ENCODE results near the gene HDAC4.

Gene HDAC4

DNA sequence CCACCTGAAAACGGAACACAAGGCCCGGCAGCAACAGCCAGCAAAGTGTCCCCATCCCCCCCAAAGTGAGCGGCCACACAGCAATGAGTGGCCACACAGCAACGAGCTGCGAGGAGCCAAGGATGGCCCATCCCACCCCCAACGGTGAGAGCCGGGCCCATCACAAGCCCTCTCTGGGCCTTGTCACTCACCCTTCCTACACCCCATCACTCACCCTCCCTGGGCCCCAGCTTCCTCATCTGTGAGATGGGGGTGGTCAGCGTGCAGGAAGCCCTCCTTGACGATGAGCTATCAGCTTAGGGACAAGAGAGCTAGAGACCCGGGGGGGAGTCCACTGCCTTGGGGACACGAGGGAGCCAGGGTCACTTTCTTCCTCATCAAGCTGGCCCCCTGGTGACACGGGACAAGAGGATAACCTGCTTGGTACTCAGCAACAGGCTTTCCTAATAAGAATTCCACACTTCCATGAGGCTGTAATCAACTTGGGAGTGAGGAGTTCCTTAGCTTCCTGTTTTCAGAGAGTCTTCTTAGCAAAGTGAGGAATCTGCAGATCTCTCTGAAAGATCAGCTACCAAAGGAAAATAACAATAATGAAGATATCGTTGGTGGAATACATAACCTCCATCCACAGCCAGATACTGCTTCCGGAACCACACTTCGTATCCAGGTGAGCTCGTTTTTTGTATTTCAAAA lies 92.8 kb downstream of the HDAC4 start:
- DNase-seq (ENCODE audit: low spot score), result peak; percentile 27

DNA sequence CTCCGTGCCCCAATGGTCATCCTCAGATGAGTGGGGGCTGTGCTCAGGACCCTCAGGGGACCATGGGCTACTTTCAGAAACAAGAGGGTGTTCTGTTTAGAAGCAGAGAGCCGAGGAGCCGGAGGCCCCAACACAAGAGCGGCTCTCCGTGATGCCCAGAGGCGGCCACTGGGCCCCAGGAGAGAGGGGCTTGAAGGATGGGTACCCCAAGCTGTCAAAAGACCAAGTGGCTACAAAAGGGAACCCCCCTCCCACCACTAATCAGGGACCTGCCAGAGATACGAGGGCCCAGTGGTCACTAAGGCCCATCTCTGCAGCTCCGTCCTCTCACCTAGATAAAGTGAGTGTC lies 93.6 kb downstream of the HDAC4 start:
- no peak for DNase-seq (ENCODE audit: low spot score)

DNA sequence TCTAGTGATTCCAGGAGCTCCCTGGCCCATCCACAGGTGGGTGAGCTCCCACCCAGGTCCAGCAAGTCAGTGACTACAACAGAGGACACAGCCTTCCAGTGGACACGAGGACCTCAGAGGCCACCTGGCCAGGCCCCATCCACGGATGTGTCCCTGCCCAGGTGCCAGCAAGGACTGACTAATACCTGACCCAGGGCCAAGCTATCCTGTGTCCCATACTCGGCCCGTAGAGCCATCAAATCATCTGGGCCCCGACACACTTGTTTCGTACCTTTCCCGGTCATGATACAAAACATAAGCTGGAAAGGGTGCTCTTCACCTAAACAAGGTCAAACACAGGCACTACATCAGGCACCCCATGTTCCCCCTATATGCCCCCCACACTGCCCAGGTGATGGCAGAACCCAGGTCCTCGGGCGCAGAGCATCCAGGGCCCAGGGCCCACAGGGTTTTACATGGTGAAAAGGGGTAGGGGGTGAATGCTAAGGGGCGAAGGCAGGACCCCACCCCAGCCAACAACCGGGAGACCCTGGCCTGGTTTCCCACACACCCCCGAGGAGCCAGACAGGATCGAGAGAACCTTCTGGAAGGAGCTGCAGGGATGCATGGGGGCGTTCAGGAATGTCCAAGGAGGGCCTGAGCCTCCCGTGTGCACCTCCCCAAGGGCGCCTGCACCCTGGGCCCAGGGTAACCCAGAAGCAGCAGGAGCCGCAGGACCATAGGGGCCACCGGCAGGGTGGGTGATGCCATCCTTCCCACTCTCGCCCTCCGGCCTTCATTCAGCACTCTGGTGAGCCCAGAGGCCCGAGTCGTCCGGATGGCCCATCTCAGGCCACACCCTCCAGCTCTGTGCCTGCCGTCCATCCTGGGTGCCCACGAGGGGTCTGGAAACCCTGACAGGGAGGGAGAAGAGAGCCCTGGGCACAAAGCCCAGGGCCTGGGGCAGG lies 94.3 kb downstream of the HDAC4 start:
- no peak for DNase-seq (ENCODE audit: low spot score)

DNA sequence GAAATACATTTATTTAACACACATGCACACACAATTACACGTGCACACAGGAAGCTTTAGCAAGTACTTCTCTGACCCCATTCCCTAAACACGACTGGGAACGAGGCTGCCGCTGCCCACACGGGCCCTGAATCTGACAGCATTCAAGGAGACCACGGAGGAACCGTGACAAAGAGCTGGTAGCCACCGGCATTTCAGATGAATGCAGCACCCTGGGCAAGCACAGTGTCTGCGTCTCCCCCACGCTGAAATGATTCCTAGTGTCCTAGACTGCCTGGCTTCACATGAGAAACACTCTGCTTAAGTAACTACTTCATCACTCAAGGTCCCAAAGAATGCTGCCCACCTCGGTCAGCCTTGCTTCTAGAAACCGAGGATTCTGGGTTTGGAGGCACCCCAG lies 95.0 kb downstream of the HDAC4 start:
- no peak for DNase-seq (ENCODE audit: low spot score)

DNA sequence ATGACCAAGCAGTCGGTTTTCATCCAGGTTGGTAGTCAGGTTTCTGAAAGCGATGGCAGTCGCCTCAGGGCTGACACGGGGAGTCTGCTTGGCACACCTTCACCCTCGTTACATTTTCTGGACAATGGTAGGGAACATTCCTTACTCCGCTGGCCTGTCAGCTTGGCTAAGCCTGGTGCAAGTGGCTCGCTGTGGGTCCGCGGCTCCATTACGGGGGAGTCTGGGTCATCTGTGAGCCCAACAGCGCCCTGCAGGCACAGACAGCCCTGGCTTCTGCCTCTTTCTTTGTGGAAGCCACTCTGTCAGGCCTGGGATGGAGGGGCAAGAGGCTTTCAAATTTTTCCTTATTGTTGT lies 95.6 kb downstream of the HDAC4 start:
- no peak for DNase-seq (ENCODE audit: low spot score)

DNA sequence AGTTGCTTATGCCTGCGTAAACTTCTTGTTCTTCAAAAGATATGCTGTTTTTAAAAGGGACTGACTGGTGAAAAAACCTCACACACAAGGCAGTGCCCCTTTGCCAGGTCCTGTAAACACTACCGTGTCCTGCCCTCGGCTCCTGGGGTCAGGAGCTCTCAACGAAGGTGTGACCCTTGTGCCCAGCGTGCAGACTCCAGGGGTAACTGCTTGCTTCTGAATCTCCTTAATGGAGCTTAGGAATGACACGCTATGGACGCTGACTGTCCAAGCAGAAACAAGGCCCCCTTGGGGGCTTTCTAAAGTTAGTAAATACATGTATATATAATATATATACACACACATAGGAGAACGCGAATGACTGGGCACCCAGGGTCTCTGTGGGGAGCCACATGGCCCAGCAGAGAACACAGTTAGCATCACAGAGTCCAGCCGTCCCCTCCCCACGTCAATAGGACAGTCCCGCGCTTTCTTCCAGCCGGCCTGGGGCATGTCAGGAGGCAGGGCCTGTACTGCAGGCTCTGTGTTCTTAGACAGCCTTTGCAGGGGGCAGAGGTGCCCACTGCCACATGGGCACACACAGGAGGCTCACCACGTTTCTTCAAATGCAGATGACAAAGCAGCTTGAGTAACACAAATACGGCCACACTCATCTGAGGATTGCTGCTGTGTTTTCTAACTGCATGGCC lies 96.1 kb downstream of the HDAC4 start:
- DNase-seq (ENCODE audit: low spot score), result no peak

DNA sequence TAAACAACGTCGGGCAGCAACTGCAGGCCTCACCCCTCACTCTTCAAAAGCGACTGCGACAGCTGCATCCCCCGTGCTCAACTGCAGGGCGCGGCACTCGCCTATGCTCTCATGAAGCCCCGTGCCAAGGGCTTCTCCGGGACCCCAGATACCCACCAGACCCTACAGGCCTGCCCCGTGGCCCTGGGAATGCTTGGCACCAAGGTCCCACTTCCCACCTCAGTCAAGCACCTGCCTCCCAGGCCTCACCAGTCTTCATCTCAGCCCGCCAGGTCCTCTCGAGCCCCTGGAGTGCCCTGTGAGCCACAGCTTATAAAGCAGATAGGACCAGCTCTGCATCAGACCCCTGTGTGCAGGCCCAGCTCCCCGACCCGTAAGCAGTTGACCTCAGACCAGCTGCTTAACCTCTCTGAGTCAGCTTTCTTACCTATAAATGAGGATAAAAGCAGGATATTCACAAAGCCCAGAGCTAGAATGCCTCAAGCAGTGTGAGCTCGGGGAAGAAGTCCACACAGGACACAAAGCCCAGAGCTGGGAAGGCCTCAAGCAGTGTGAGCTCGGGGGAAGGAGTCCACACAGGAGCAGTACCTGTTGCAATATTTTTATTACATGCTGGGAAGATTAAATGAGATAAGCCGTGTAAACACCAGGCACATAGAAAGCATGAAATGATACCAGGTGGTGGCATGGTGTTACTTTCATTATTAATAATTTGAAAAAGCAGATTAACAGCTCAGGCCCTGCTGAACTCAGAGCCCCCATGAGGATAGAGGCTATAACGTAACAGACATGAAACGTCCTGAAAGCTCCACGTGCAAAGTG lies 96.9 kb downstream of the HDAC4 start:
- no peak for DNase-seq (ENCODE audit: low spot score)

DNA sequence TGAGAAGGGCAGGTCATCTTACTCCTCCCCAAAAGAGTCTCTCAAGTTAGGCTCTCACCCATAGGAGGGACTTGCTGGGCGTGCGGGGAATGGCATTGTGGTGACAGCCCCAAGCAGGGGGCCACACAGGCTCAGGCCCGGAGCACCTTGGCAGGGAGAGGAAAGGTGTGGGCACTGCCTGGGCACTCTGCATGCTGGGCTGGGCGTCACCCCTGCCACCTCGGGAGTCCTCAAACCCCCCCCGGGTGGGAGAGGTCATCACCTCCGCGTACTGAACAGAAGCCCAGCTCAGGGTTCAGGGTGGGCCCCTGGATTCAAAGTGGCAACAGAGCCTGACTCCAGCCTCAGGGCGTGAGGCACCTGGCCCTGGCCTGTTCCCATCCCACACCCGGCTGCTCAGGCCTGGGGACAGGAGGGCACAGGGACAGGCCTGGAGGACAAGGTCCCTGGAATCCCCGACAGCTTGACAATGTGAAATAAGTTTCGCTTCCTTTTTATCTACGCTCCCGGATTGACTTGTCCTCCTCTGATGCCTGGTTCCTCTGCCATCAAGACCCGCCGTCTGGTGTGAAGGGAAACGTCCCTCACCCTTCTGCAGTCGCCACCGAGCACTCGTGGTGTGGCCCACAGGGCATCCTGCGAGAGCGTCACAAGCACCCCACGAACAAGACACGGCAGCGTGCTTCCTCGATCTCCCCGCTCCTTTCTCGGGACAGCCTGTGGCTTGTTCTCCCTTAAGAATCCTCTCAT lies 97.8 kb downstream of the HDAC4 start:
- DNase-seq (ENCODE audit: low spot score), result no peak

DNA sequence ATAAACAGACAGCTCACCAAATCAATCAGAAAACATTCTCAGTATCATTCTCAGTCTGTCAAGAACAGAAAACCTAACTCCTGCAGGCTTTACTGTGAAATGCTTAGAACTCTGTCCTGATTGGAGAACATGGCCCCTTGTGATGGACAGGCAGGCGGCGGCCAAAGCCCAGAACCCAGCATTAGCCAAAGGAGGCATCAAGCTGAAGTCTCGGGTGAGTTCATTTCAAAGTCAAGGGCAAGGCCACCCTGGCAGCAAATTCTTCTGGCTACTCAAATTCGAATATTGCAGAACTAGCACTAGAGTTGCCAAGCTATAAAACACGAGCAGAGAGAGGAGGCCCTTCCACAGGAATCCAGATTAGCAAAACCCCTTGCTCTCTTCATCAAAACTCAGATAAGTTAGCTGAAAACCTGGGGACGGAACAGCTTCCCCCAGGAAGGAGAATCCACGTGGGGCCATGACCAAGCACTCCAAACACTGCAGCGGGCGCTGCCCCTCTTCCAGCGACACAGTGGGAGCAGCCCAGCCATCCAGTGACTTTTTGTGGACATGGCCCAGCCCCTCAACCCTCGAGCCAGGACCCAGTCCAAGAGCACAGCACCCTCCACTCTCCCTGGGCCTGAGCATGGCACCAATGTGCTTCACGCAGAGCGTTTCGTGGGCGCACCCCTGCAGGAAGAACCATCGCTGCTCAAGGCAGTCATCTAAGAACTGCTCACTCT lies 98.6 kb downstream of the HDAC4 start:
- DNase-seq (ENCODE audit: low spot score), result no peak

DNA sequence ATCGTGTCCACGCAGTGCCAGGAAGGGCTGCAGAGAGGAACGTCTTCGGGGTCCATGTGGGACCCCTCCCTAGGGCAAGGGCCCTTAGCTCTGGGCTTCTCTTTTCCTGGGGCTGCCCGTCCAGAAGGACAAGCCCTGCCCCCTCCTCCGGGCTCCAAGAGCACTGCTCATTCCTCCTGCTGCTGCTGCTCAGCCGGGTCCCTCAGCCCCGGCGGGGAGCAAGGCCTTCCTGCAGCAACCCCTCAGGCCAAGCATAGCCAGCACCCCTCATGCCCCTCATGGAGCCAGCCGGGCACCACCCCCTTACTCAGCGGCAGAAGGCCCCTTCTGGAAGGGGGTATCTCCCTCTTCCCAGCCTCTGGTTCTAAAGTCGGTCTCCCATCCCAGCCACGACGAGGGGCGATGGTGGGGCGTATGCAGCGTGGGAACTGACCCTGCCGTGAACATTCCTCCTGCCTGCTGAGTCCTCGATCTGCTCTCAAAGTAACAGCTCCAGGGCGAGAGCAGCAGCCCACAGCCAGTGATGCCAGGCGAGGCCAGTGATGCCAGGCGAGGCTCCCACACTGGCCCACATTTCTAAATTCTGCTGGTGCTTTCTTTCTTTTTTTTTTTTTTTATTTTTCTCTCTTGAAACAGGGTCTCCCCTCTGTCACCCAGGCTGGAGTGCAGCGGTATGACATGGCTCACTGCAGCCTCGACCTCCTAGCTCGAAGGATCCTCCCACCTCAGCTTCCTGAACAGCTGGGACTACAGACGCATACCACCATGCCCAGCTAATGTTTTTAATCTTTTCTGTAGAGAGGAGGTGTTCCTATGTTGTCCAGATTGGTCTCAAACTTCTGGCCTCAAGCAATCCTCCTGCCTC lies 99.7 kb downstream of the HDAC4 start:
- DNase-seq (ENCODE audit: low spot score), result no peak

DNA sequence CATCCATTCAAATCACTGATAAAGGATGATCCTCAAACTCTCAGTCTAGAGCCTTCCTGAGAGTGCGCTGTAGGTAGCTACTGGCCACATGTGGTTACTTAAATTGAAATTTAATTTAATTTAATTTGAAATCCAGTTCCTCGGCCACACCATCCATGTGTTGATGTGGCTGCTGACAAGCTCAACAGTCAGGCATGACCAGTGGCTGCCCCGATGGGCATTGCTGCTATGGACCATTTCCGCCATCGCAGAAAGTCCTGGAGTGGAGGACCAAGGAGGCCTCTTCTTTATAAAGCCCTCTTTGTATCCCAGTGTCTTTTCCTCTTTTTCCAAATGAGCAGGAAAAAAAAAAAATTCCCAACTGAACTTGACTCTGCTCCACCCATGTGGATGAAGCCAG lies 100.6 kb downstream of the HDAC4 start:
- no peak for DNase-seq (ENCODE audit: low spot score)

DNA sequence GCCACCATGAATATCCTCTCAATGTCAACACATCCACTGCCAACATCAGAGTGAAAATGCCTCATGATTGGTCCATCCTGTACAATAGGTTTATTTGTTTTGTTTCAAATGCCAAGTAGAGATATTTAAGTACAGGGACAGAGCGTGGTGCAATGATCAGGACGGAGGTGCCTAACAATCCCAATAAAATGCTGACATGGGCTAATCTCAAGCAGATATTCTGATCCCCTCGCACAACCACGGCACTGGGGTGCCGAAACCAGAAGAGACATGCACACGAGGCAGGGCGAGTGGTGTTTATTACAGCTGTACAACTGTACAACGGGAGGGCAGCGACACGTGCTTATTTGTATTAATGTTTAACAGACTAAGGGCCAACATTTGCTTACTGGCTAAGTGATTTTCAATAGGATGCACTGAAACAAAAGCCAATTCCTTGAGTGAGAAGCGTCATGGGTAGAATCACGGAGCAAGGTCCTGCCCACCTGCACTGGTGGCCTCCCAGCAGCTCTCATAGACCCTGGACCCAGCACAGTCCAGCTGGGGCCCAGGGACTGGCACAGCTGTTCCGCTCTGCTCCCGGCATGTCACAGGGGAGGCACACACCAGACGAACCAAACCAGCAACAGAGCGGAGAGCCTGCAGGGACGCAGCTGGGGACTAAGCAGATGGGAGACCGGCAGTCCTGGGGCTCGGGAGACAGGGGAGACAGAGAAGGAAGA lies 101.4 kb downstream of the HDAC4 start:
- no peak for DNase-seq (ENCODE audit: low spot score)

DNA sequence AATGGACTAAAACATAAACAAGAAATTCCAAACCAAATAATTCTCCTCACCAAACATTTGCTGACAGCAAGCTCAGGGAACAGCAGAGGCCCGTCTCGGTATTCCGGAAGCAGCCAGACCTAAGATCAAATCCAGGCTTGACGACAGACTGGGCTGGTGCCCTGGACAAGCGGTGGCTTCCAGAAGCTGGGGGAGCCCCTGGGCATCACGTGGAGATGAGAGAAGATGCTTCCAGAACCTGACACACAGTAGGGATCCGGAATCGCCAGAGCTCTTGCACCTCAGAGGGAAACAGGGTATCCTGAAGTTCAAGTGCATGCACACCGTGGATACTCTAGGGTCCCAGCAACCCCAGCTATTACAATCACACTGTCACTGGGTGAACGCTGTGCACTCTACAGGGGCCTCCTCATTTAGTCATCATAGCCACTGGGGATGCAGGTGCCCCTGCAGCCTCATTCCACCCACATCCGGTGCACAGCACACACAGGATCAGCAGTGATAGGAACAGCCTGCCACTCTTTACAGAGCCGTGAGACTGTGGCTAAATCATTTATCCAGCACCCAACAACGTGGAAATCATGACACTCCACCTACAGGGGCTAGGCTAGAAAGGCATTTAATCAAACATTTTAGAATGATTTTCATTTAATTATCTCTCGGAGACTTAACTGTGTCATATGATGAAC lies 102.6 kb downstream of the HDAC4 start:
- no peak for DNase-seq (ENCODE audit: low spot score)

DNA sequence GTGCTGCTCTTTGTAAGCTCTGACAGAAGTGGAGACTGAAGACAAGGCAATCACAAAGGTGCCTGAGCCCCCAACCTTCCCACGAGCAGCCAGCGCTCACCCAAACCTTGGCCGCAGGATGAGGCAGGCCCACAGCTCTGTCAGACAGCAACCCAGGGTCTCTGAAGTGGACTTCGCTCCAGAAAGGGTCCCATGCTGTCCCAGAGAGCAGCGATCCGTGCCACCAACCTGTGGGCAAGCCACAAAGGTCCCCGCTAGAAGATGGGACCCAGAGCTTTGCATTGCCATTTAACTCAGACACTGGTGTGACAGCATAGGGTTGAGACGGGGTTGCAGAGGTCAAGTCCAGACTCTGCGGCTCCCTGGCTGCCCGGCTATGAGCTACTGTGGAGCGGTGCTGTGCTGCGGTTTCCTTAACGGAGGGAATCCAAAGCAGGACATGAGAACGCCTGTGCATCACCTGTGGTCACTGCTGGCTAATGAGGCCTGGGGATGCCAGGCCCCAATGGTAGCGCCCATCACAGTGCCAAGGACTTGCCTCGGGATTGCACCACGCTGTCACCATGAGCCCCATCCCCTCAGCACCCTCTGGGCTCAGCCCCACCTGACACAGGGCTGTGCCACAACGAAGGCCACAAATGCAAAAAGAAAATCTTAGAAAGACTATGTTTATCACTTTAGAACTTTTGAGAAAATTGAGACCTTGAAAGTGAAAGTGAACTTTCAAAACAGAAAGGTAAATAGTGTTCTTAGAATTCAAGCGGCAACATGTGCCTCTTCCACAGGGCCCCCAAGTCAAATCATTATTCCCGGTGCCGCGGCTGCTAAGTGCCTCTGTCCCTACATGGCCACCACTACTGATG lies 103.4 kb downstream of the HDAC4 start:
- DNase-seq (ENCODE audit: low spot score), result no peak

DNA sequence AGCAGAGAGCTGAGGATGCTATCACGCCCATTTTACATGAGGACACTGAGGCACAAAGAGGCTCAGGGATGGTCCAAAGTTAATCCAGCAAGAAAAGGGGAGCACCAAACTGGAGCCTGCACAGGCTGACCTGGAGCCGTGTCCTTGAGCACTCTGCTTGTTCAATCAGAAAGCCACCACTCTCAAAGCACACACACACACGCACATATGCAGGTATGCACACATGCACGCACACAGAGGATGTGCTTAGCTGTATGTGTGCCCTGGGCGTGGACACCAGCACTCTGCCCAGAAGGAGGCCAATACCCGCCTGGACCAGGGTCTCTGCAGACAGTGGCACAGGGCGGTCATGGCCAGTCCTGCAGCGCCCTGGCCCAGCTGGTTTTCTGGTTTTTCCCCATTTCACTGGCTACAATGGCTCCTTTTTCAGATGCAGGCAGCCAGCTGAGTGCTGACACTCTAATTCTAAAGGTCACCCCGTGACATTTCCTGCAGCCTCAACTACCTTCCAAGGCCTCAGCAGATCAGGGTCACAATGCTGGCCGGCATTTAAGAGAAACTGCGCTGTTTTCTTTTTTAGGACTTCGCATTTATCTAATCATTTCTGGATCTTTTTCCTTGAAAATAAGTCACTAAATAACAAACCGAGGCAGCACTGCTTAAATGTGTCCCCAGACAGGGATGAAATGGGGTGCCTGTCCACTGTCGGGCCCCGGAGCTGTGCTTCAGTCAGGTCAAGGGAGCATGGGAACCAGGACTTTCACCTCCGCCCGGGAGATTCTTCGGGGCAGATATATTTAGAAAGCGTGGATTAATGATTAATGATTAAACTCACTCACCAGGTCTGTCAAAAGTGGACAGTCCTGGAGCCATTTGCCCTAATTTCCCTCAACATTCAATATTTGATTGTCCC lies 104.5 kb downstream of the HDAC4 start:
- no peak for DNase-seq (ENCODE audit: low spot score)

DNA sequence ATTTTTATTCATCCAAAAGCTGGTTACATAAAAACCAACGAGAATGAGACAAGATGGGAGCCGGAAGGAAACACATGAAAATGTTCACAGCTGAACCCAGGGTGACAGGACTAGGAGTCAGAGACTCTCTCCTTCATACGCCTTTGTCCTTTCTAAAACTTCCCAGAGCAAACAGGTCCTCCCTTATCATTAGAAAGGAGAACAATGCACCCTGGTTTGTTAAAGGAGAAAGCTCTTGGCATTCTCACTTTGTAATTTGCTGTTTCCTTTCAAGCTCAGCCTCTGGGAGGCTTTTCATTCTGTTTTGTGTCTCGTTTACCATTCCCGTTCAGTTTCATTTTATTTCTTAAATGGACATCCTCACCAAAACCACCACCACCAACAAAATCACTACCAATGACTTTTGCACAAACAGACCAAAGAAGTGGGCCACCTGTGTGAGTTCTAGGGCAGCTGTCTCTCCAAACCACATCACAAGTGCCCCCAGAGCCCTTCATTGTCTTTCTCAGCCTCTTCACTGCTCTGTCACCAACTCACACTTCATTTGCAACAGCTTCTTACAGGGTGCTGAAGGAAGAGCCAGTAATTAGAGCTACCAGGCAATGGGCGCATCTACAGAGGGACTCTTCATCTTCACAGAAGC lies 105.3 kb downstream of the HDAC4 start:
- no peak for DNase-seq (ENCODE audit: low spot score)
